Sigmoid colon (tissue), 4 donors: ENCODE data around the gene TGIF1.

Experiments
- CTCF ChIP-seq, 4 experiments: fragments of 450-650 bp in 3 of 4; fragments of 200-600 bp in 1 of 4; IDR thresholded peaks; one replicate each; pipeline ENCODE4 v1.5.1; 2016 to 2019; ENCODE audit warnings: antibody characterized with exemption in 4 of 4, mild to moderate bottlenecking in 3 of 4, moderate library complexity in 2 of 4
- EP300 ChIP-seq, 4 donors: sonication (generic); formaldehyde crosslinking; IDR thresholded peaks; one replicate each; pipeline ENCODE4 v1.6.1; 2017; ENCODE audit warnings: antibody characterized with exemption in 4 of 4
- POLR2A ChIP-seq, 2 donors: fragments of 450-650 bp; IDR thresholded peaks; one replicate each; pipeline ENCODE4 v1.6.1; 2016; ENCODE audit warnings: antibody characterized with exemption in 2 of 2, mild to moderate bottlenecking in 2 of 2, moderate library complexity in 2 of 2
- POLR2AphosphoS5 ChIP-seq, 4 donors: sonication (generic); formaldehyde crosslinking; IDR thresholded peaks; one replicate each; pipeline ENCODE4 v1.6.1; 2017; ENCODE audit warnings: antibody characterized with exemption in 4 of 4

- peak in 1 of 4 experiments; percentile 18 for TF ChIP-seq CTCF (IDR thresholded peaks at IDR 0.05)
- TF ChIP-seq POLR2A (IDR thresholded peaks at IDR 0.05) = no peak
- TF ChIP-seq EP300 (IDR thresholded peaks at IDR 0.05) = no peak
- no peak for TF ChIP-seq POLR2AphosphoS5 (IDR thresholded peaks at IDR 0.05)
Observed at GRCh38 chr18:3481696-3482210, 31.8 kb downstream of the TGIF1 start.
